H9 (cell line): ENCODE data around the gene OR2AE1. TPM values are rescaled to one million over a fixed set of nuclear protein-coding genes. Genes with fewer than 3 reads are reported as not detected.

ENCODE experiments used
- DNase-seq: peaks from one replicate; pipeline ENCODE4 v3.0.0-alpha.2; 2017
- H2AFZ ChIP-seq: one replicate; pipeline ENCODE4 v1.6.1; 2013; ENCODE audit warnings: mild to moderate bottlenecking, low read length, control low read depth, moderate library complexity
- H2AK5ac ChIP-seq: 2 replicates; pipeline ENCODE4 v1.6.1; 2013; ENCODE audit warnings: low read length, control low read depth, mixed read lengths; ENCODE audit not compliant: insufficient read length
- H2BK120ac ChIP-seq: one replicate; pipeline ENCODE4 v1.6.1; 2013; ENCODE audit warnings: low read depth, mild to moderate bottlenecking, low read length, control low read depth, inconsistent platforms; ENCODE audit not compliant: poor library complexity, severe bottlenecking
- H2BK12ac ChIP-seq: 2 replicates; pipeline ENCODE4 v1.6.1; 2013; ENCODE audit warnings: low read length, control low read depth, mixed read lengths, low read depth; ENCODE audit not compliant: insufficient read length
- H2BK15ac ChIP-seq: 2 replicates; pipeline ENCODE4 v1.6.1; 2013; ENCODE audit warnings: low read depth, low read length, control low read depth
- H2BK20ac ChIP-seq: one replicate; pipeline ENCODE4 v1.6.1; 2013; ENCODE audit warnings: low read depth, mild to moderate bottlenecking, low read length, control low read depth, inconsistent platforms; ENCODE audit not compliant: poor library complexity, severe bottlenecking
- H2BK5ac ChIP-seq: 2 replicates; pipeline ENCODE4 v1.6.1; 2013; ENCODE audit warnings: low read length, control low read depth, mixed read lengths; ENCODE audit not compliant: insufficient read length
- H3K14ac ChIP-seq: 2 replicates; pipeline ENCODE4 v1.6.1; 2013; ENCODE audit warnings: low read length, control low read depth; ENCODE audit not compliant: insufficient read depth
- H3K18ac ChIP-seq: 2 replicates; pipeline ENCODE4 v1.6.1; 2013; ENCODE audit warnings: low read depth, mild to moderate bottlenecking, mixed read lengths, low read length, control low read depth; ENCODE audit not compliant: insufficient read length
- H3K23ac ChIP-seq: 2 replicates; pipeline ENCODE4 v1.6.1; 2013; ENCODE audit warnings: low read length, control low read depth, mixed read lengths, low read depth; ENCODE audit not compliant: insufficient read length
- H3K23me2 ChIP-seq: 2 replicates; pipeline ENCODE4 v1.6.1; 2013; ENCODE audit warnings: low read depth, mild to moderate bottlenecking, mixed read lengths, low read length, control low read depth; ENCODE audit not compliant: insufficient read length, poor library complexity, severe bottlenecking
- H3K27ac ChIP-seq: 2 replicates; pipeline ENCODE4 v1.5.1; 2013; ENCODE audit warnings: low read length, control low read depth, mixed read lengths, low read depth; ENCODE audit not compliant: insufficient read length
- H3K27me3 ChIP-seq: 2 replicates; pipeline ENCODE4 v1.6.1; 2013; ENCODE audit warnings: low read length, control low read depth, inconsistent platforms; ENCODE audit not compliant: insufficient read depth
- H3K4ac ChIP-seq: 2 replicates; pipeline ENCODE4 v1.6.1; 2013; ENCODE audit warnings: low read depth, mild to moderate bottlenecking, control low read depth, inconsistent platforms, low read length, moderate library complexity
- H3K4me1 ChIP-seq: 2 replicates; pipeline ENCODE4 v1.6.1; 2013; ENCODE audit warnings: low read length, control low read depth, inconsistent platforms; ENCODE audit not compliant: insufficient read depth
- H3K4me2 ChIP-seq: 2 replicates; pipeline ENCODE4 v1.6.1; 2013; ENCODE audit warnings: low read length, control low read depth, mixed read lengths; ENCODE audit not compliant: insufficient read length, insufficient read depth
- H3K56ac ChIP-seq: 2 replicates; pipeline ENCODE4 v1.6.1; 2013; ENCODE audit warnings: low read depth, mild to moderate bottlenecking, mixed read lengths, low read length, control low read depth; ENCODE audit not compliant: insufficient read length
- H3K79me1 ChIP-seq: 2 replicates; pipeline ENCODE4 v1.6.1; 2013; ENCODE audit warnings: low read depth, mild to moderate bottlenecking, moderate library complexity, low read length, control low read depth, inconsistent platforms; ENCODE audit not compliant: insufficient read depth, poor library complexity, severe bottlenecking
- H3K79me2 ChIP-seq: 2 replicates; pipeline ENCODE4 v1.6.1; 2013; ENCODE audit warnings: low read length, control low read depth, inconsistent platforms; ENCODE audit not compliant: insufficient read depth
- H3K9ac ChIP-seq: 2 replicates; pipeline ENCODE4 v1.6.1; 2013; ENCODE audit warnings: low read length, control low read depth, mixed read lengths; ENCODE audit not compliant: insufficient read length; ENCODE audit errors: extremely low read depth
- H3K9me3 ChIP-seq: one replicate; pipeline ENCODE4 v1.6.1; 2013; ENCODE audit warnings: low read depth, low read length, inconsistent platforms; ENCODE audit not compliant: control insufficient read depth
- H3T11ph ChIP-seq: one replicate; pipeline ENCODE4 v1.6.1; 2013; ENCODE audit warnings: mild to moderate bottlenecking, low read length, control low read depth, inconsistent platforms
- H4K20me1 ChIP-seq: one replicate; pipeline ENCODE4 v1.6.1; 2013; ENCODE audit not compliant: control insufficient read depth, insufficient read length, insufficient read depth
- H4K5ac ChIP-seq: 2 replicates; pipeline ENCODE4 v1.6.1; 2013; ENCODE audit warnings: low read depth, mild to moderate bottlenecking, mixed read lengths, low read length, control low read depth; ENCODE audit not compliant: insufficient read length
- H4K8ac ChIP-seq: replicated peaks from 2 replicates; pipeline ENCODE4 v1.6.1; 2013; ENCODE audit warnings: low read length, control low read depth, mixed read lengths, low read depth; ENCODE audit not compliant: insufficient read length
- H4K91ac ChIP-seq: 2 replicates; pipeline ENCODE4 v1.6.1; 2013; ENCODE audit warnings: low read depth, mild to moderate bottlenecking, moderate library complexity, mixed read lengths, low read length, control low read depth; ENCODE audit not compliant: insufficient read length
- H3K27ac Mint-ChIP-seq, 3 experiments: 2 replicates in 2 of 3; 3 replicates in 1 of 3; pipeline ENCODE4 v1.8.0; 2020 to 2021; ENCODE audit warnings: mixed read lengths in 3 of 3, mild to moderate bottlenecking in 1 of 3, moderate library complexity in 1 of 3
- H3K27me3 Mint-ChIP-seq: 2 replicates; pipeline ENCODE4 v1.8.0; 2021; ENCODE audit warnings: low read depth, mild to moderate bottlenecking, moderate library complexity, mixed read lengths
- H3K36me3 Mint-ChIP-seq, 3 experiments: 2 replicates in 2 of 3; 3 replicates in 1 of 3; pipeline ENCODE4 v1.8.0; 2020 to 2021; ENCODE audit warnings: low read depth in 3 of 3, mixed read lengths in 3 of 3; ENCODE audit not compliant: insufficient read depth in 1 of 3
- H3K4me1 Mint-ChIP-seq, 2 experiments: 2 replicates each; pipeline ENCODE4 v1.8.0; 2020; ENCODE audit warnings: mixed read lengths in 2 of 2
- H3K4me3 Mint-ChIP-seq, 2 experiments: 2 replicates in 1 of 2; 3 replicates in 1 of 2; pipeline ENCODE4 v1.8.0; 2020 to 2021; ENCODE audit warnings: mild to moderate bottlenecking in 2 of 2, mixed read lengths in 2 of 2, moderate library complexity in 1 of 2
- H3K9me3 Mint-ChIP-seq, 2 experiments: 2 replicates in 1 of 2; 3 replicates in 1 of 2; pipeline ENCODE4 v1.8.0; 2020; ENCODE audit warnings: mild to moderate bottlenecking in 2 of 2, mixed read lengths in 2 of 2, moderate library complexity in 1 of 2
- WGBS: extraction: QIAGEN DNeasy Blood & Tissue Kit; methylation state at CpG from one replicate; pipeline ENCODE4 v1.1.7; 2013; ENCODE audit warnings: missing lambda C conversion rate, low lambda C conversion rate, mixed read lengths; ENCODE audit not compliant: insufficient read length; ENCODE audit errors: extremely low coverage; 5-methylcytosine and 5-hydroxymethylcytosine counted together
- total RNA-seq: library from RNA; stranded (reverse); gene quantifications from 2 replicates; pipeline ENCODE4 v1.2.1, GENCODE V29; 2021
- TF ChIP-seq, protein P1 (sequence below): fragments of 200-600 bp; sonication (generic); conservative IDR thresholded peaks from 3 replicates; pipeline ENCODE4 v1.8.0; 2021; ENCODE audit warnings: antibody characterized with exemption, mild to moderate bottlenecking

OR2AE1 gene
- total RNA-seq, 1 experiment from 2014 or later, result not detected

DNA sequence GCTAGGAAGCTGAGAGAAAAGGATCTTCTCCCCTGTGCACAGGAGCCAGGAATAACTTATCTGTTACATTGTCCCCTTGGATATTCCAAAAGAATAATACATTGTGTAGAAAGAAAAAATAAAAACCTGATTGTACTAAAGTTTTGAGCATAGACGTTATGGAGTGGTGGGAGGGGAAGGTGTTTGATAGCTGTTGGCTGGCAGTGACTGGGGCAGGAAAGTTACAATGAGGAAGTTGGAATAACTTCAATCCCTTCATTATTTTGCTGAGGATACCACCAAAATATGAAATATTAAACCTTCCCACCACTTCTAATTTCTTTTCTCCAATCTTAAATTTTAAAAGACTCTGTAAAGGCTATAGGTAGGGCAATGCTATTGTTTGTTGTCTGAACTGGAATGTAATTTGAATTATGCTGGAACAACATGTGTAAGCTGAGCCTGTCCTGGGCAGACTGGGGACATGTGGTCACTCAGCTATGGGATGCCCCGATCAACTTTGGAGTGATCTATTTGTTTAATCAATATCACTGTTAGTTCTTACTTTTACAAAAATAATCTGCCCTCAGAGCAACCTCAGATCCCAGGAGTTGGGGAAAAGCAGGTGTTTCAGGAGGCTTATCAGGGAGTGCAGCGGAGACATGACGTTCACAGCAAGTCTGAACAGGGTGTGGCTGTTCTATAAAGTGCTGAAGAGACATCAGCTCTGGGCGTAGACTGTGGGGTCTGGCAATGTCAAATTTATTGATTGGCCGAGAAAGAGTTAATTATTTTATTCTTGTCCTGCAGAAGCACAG lies 28.2 kb downstream of the OR2AE1 start:
- Mint-ChIP-seq H3K27ac (no peak overlapping the region), H3K4me1 (peaks cover 4% of the 10 kb centered on the region in 2 experiments), H3K9me3 (no peaks in the 10 kb centered on the region), H3K4me3 (no peak overlapping the region), H3K27me3 (no peaks in the 10 kb centered on the region; the same call in 1 of the 2 replicates), H3K36me3 (no peaks in the 10 kb centered on the region; a peak in 1 of 7 replicates)
- Histone ChIP-seq H4K91ac (no peak overlapping the region), H2AFZ (no peak overlapping the region), H3K4me1 (peaks cover 3% of the 10 kb centered on the region; the same call in 1 of the 2 replicates), H2BK15ac (no peak overlapping the region), H2BK5ac (no peak overlapping the region), H2BK20ac (no peak overlapping the region), H3K79me2 (no peaks in the 10 kb centered on the region), H3K14ac (no peak overlapping the region), H3K18ac (no peak overlapping the region), H3K9ac (no peak overlapping the region), H3K4me2 (no peak overlapping the region), H4K20me1 (no peaks in the 10 kb centered on the region), H4K5ac (no peak overlapping the region), H3K56ac (no peak overlapping the region), H2AK5ac (no peak overlapping the region), H4K8ac (no peak overlapping the region), H3K9me3 (no peaks in the 10 kb centered on the region), H3T11ph (no peak overlapping the region), H3K79me1 (no peaks in the 10 kb centered on the region), H3K23ac (no peak overlapping the region), H2BK120ac (no peak overlapping the region), H3K27me3 (no peaks in the 10 kb centered on the region), H3K27ac (no peak overlapping the region), H3K4ac (no peak overlapping the region), H2BK12ac (no peak overlapping the region), H3K23me2 (no peaks in the 10 kb centered on the region)
- no peak for DNase-seq
- TF ChIP-seq, protein P1, sequence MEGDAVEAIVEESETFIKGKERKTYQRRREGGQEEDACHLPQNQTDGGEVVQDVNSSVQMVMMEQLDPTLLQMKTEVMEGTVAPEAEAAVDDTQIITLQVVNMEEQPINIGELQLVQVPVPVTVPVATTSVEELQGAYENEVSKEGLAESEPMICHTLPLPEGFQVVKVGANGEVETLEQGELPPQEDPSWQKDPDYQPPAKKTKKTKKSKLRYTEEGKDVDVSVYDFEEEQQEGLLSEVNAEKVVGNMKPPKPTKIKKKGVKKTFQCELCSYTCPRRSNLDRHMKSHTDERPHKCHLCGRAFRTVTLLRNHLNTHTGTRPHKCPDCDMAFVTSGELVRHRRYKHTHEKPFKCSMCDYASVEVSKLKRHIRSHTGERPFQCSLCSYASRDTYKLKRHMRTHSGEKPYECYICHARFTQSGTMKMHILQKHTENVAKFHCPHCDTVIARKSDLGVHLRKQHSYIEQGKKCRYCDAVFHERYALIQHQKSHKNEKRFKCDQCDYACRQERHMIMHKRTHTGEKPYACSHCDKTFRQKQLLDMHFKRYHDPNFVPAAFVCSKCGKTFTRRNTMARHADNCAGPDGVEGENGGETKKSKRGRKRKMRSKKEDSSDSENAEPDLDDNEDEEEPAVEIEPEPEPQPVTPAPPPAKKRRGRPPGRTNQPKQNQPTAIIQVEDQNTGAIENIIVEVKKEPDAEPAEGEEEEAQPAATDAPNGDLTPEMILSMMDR, result no peak
- WGBS, result 100% methylated on average over 1 of the region's 6 CpGs
